Endothelial cell of umbilical vein (primary cell): Measurements from ENCODE around the gene ADSL. TPM values are rescaled to one million over a fixed set of nuclear protein-coding genes. Genes with fewer than 3 reads are reported as not detected.

ENCODE experiments used
- BruUV-seq: library from RNA; stranded (reverse); fragments of 400-500 nt; replicated peaks from 2 replicates; lab custom pipeline; 2021; lab: Mats Ljungman, UMichigan
- CTCF ChIA-PET: fragments of 300-600, 350-600 bp; sonication (Branson Sonifier 250); formaldehyde crosslinking; loops from one replicate; lab custom pipeline; 2021; ENCODE audit warnings: antibody characterized with exemption, inconsistent platforms; lab: Charles Lee
- POLR2A ChIA-PET: fragments of 300-600, 350-600 bp; sonication (Branson Sonifier 250); formaldehyde crosslinking; loops from one replicate; lab custom pipeline; 2021; ENCODE audit warnings: antibody characterized with exemption, inconsistent platforms; lab: Charles Lee
- DNase-seq: peaks from one replicate; pipeline ENCODE4 v3.0.0-alpha.2; 2011; ENCODE audit warnings: low read depth, low spot score
- FAIRE-seq: peaks from 2 replicates; lab custom pipeline; 2011; peaks lifted over from hg19 to GRCh38; lab: Jason Lieb, UNC
- H2AFZ ChIP-seq: 2 replicates; pipeline ENCODE4 v1.6.0; 2012; ENCODE audit warnings: low read depth, low read length, control low read depth, inconsistent platforms
- H3K27ac ChIP-seq: 2 replicates; pipeline ENCODE4 v1.5.1; 2011; ENCODE audit warnings: low read depth, mild to moderate bottlenecking, control low read depth, low read length, moderate library complexity; ENCODE audit not compliant: insufficient read depth
- H3K27me3 ChIP-seq, 2 experiments: 2 replicates each; pipeline versions ENCODE4 v1.6.0 to v1.6.1; 2011; ENCODE audit warnings: low read length in 2 of 2, mixed read lengths in 1 of 2; ENCODE audit not compliant: control insufficient read depth in 2 of 2, insufficient read depth in 2 of 2
- H3K36me3 ChIP-seq, 2 experiments: 2 replicates in 1 of 2; 3 replicates in 1 of 2; pipeline ENCODE4 v1.5.1; 2011; ENCODE audit warnings: low read length in 2 of 2, mild to moderate bottlenecking in 1 of 2, moderate library complexity in 1 of 2; ENCODE audit not compliant: control insufficient read depth in 2 of 2, insufficient read depth in 2 of 2; ENCODE audit errors: extremely low read depth in 1 of 2
- H3K4me1 ChIP-seq: 3 replicates; pipeline ENCODE4 v1.5.1; 2011; ENCODE audit warnings: mild to moderate bottlenecking, low read length; ENCODE audit not compliant: control insufficient read depth, insufficient read depth; ENCODE audit errors: extremely low read depth
- H3K4me2 ChIP-seq: 2 replicates; pipeline ENCODE4 v1.6.1; 2011; ENCODE audit warnings: low read length, control low read depth, mixed read lengths; ENCODE audit not compliant: insufficient read depth
- H3K4me3 ChIP-seq, 3 experiments: fragments of 200-600 bp in 1 of 3; sonication (generic), shearing (Covaris generic) in 1 of 3; replicated peaks in 1 of 3; 2 replicates each; pipeline ENCODE4 v1.5.1; 2011 to 2016; ENCODE audit warnings: control low read depth in 3 of 3, low read length in 3 of 3, mild to moderate bottlenecking in 2 of 3, inconsistent platforms in 1 of 3, low read depth in 1 of 3, moderate library complexity in 1 of 3; ENCODE audit not compliant: insufficient read depth in 1 of 3
- H3K79me2 ChIP-seq: 2 replicates; pipeline ENCODE4 v1.6.0; 2012; ENCODE audit warnings: low read length, inconsistent platforms; ENCODE audit not compliant: control insufficient read depth, insufficient read depth
- H3K9ac ChIP-seq: replicated peaks from 2 replicates; pipeline ENCODE3; 2011; ENCODE audit warnings: low read length, control low read depth; ENCODE audit not compliant: insufficient read depth; ENCODE audit errors: extremely low read depth
- H3K9me1 ChIP-seq: replicated peaks from 3 replicates; pipeline ENCODE4 v1.6.0; 2011; ENCODE audit warnings: mild to moderate bottlenecking, low read length; ENCODE audit not compliant: control insufficient read depth, insufficient read depth; ENCODE audit errors: extremely low read depth
- H3K9me3 ChIP-seq: replicated peaks from 2 replicates; pipeline ENCODE4 v1.5.1; 2012; ENCODE audit warnings: low read length, inconsistent platforms; ENCODE audit not compliant: control insufficient read depth, insufficient read depth
- H4K20me1 ChIP-seq: replicated peaks from 2 replicates; pipeline ENCODE3; 2011; ENCODE audit warnings: mild to moderate bottlenecking, low read length; ENCODE audit not compliant: control insufficient read depth, insufficient read depth; ENCODE audit errors: extremely low read depth
- CTCF ChIP-seq, 2 donors: IDR thresholded peaks; 1 replicate in 1 of 2; 2 replicates in 1 of 2; pipeline ENCODE4 v1.5.1; 2011; ENCODE audit warnings: low read length in 2 of 2, mild to moderate bottlenecking in 2 of 2, moderate library complexity in 2 of 2, control low read depth in 1 of 2, inconsistent platforms in 1 of 2, low read depth in 1 of 2; ENCODE audit not compliant: insufficient read depth in 1 of 2; ENCODE audit errors: extremely low read depth in 1 of 2
- EZH2 ChIP-seq: IDR thresholded peaks from 2 replicates; pipeline ENCODE4 v1.6.1; 2012; ENCODE audit warnings: borderline replicate concordance, low read depth, mild to moderate bottlenecking, moderate library complexity, low read length, inconsistent platforms; ENCODE audit not compliant: severe bottlenecking
- FOS ChIP-seq: IDR thresholded peaks from 2 replicates; pipeline ENCODE4 v1.6.1; 2011; ENCODE audit warnings: mild to moderate bottlenecking, low read length, moderate library complexity, borderline replicate concordance; ENCODE audit not compliant: insufficient read depth
- GATA2 ChIP-seq: IDR thresholded peaks from 2 replicates; pipeline ENCODE4 v1.7.0; 2011; ENCODE audit warnings: low read depth, mild to moderate bottlenecking, moderate library complexity, mixed read lengths, low read length; ENCODE audit not compliant: insufficient read length, insufficient read depth
- JUN ChIP-seq: IDR thresholded peaks from 2 replicates; pipeline ENCODE4 v1.6.1; 2011; ENCODE audit warnings: borderline replicate concordance, low read depth; ENCODE audit not compliant: insufficient read length, insufficient read depth
- MAX ChIP-seq: IDR thresholded peaks from 2 replicates; pipeline ENCODE4 v1.6.1; 2011; ENCODE audit not compliant: insufficient read depth, insufficient read length
- MYC ChIP-seq: IDR thresholded peaks from one replicate; pipeline ENCODE4 v1.6.1; 2011; ENCODE audit warnings: mild to moderate bottlenecking, low read depth, low read length
- POLR2A ChIP-seq: IDR thresholded peaks from 2 replicates; pipeline ENCODE4 v1.6.1; 2012; ENCODE audit warnings: low read depth, mild to moderate bottlenecking, control low read depth, low read length
- POLR2AphosphoS5 ChIP-seq: IDR thresholded peaks from 2 replicates; pipeline ENCODE4 v1.6.1; 2012; ENCODE audit warnings: low read depth, mild to moderate bottlenecking, control low read depth, low read length, moderate library complexity; ENCODE audit not compliant: insufficient read depth
- dilution Hi-C: fragments of 300-500 bp; cut with MboI; formaldehyde crosslinking; loops from one replicate; pipeline ENCODE4 v1.15.0; 2019; ENCODE audit warnings: low sequenced_read_pairs; ENCODE audit not compliant: extremely low pct_ligation_motif_present
- intact Hi-C: fragments of 100-400 bp; cut with micrococcal nuclease; formaldehyde crosslinking; loops from one replicate; pipeline ENCODE4 v1.10.0; 2022
- polyA plus RNA-seq, 4 experiments: library from polyadenylated mRNA; depleted of rRNA in 3 of 4; stranded (reverse) in 3 of 4; unstranded in 1 of 4; fragments of >200 nt; gene quantifications; 2 replicates each; pipeline versions ENCODE4 v1.2.1 to v1.2.3, GENCODE V29; 2011 to 2012; ENCODE audit warnings: missing spikeins in 1 of 4
- total RNA-seq: library from RNA; stranded (reverse); gene quantifications from 2 replicates; pipeline ENCODE4 v1.2.3, GENCODE V29; 2021

The ADSL gene
- total and polyA plus RNA-seq, 2 donors (not counting 3 experiments of a cell fraction or from before 2014, with no cell fraction given), result 103 to 141 TPM

GRCh38 chr22:40385036-40385782, 38.9 kb downstream of the ADSL start:
- POLR2A ChIA-PET, result no interaction called here
- DNase-seq (no peak), FAIRE-seq (peak; percentile 76)
- H4K20me1 ChIP-seq, result no peaks in the 10 kb centered on the region
- peaks cover 3% of the 10 kb centered on the region for H3K4me1 ChIP-seq
- H3K27ac ChIP-seq, result no peak overlapping the region
- BruUV-seq, result no TSS peak
- H3K36me3 ChIP-seq, result no peaks in the 10 kb centered on the region
- H3K9me1 ChIP-seq, result no peaks in the 10 kb centered on the region
- H3K79me2 ChIP-seq, result peaks cover 5% of the 10 kb centered on the region
- H3K4me3 ChIP-seq, result no peak overlapping the region
- H3K9ac ChIP-seq, result no peak overlapping the region
- TF ChIP-seq CTCF (IDR thresholded peaks at IDR 0.05; ENCODE audit: extremely low read depth in 1 of 2, insufficient read depth in 1 of 2, low read depth in 1 of 2, low read length in 2 of 2), result no peak
- TF ChIP-seq POLR2A, result no peak
- no peak for TF ChIP-seq MAX
- no peak for TF ChIP-seq POLR2AphosphoS5
- TF ChIP-seq FOS, result no peak
- no peak for TF ChIP-seq JUN
- no peak for TF ChIP-seq EZH2
- TF ChIP-seq GATA2, result no peak
- TF ChIP-seq MYC, result no peak
- H3K9me3 ChIP-seq, result no peaks in the 10 kb centered on the region
- intact Hi-C loops, result no loop called here
- H2AFZ ChIP-seq, result no peak overlapping the region
- H3K4me2 ChIP-seq, result no peak overlapping the region
- no peaks in the 10 kb centered on the region for H3K27me3 ChIP-seq
- CTCF ChIA-PET, result interaction anchor here (1.0 to 1.7 kb wide), 2 partner anchors 11 to 52 kb away, joined by 4 to 7 read pairs; no protein-coding TSS in a partner anchor
- dilution Hi-C loops, result no loop called here
